ENCODE results near the gene KCNG2.
"Not testable (repeated sequence)": the region's sequence is repeated elsewhere in the genome, so short reads cannot be mapped to it uniquely, and the experiment has no call there.

KCNG2 gene

GRCh38 chr18:79877163-79878091, 79.7 kb downstream of the KCNG2 start:
- no peaks in the 10 kb centered on the region for H3K9me3 ChIP-seq (ENCODE audit: control insufficient read depth, low read length)
- no peak for DNase-seq
- H3K4me1 ChIP-seq (ENCODE audit: control insufficient read depth, insufficient read depth, low read length, poor library complexity, severe bottlenecking) = no peaks in the 10 kb centered on the region
- H3K27me3 ChIP-seq (replicated peaks; ENCODE audit: control insufficient read depth, insufficient read depth, low read length, poor library complexity, severe bottlenecking) = no peaks in the 10 kb centered on the region
- no peaks in the 10 kb centered on the region for H3K36me3 ChIP-seq (ENCODE audit: control insufficient read depth, insufficient read depth, low read length)
- no peak overlapping the region for H3K4me3 ChIP-seq (ENCODE audit: insufficient read depth, low read depth, low read length, poor library complexity, severe bottlenecking)
- no peak overlapping the region for H3K27ac ChIP-seq (ENCODE audit: insufficient read depth, low read length, poor library complexity, severe bottlenecking)

GRCh38 chr18:79878246-79878645, 80.5 kb downstream of the KCNG2 start:
- H3K4me1 ChIP-seq (ENCODE audit: control insufficient read depth, insufficient read depth, low read length, poor library complexity, severe bottlenecking); H3K27me3 ChIP-seq (replicated peaks; ENCODE audit: control insufficient read depth, insufficient read depth, low read length, poor library complexity, severe bottlenecking); H3K9me3 ChIP-seq (ENCODE audit: control insufficient read depth, low read length); H3K4me3 ChIP-seq (ENCODE audit: insufficient read depth, low read depth, low read length, poor library complexity, severe bottlenecking); H3K27ac ChIP-seq (ENCODE audit: insufficient read depth, low read length, poor library complexity, severe bottlenecking); H3K36me3 ChIP-seq (ENCODE audit: control insufficient read depth, insufficient read depth, low read length); DNase-seq: not testable (repeated sequence)

GRCh38 chr18:79878741-79879378, 81.1 kb downstream of the KCNG2 start:
- no peak overlapping the region for H3K27ac ChIP-seq (ENCODE audit: insufficient read depth, low read length, poor library complexity, severe bottlenecking)
- DNase-seq = no peak
- H3K36me3 ChIP-seq (ENCODE audit: control insufficient read depth, insufficient read depth, low read length) = no peaks in the 10 kb centered on the region
- no peak overlapping the region for H3K4me3 ChIP-seq (ENCODE audit: insufficient read depth, low read depth, low read length, poor library complexity, severe bottlenecking)
- H3K4me1 ChIP-seq (ENCODE audit: control insufficient read depth, insufficient read depth, low read length, poor library complexity, severe bottlenecking) = no peaks in the 10 kb centered on the region
- H3K9me3 ChIP-seq (ENCODE audit: control insufficient read depth, low read length) = no peaks in the 10 kb centered on the region
- no peaks in the 10 kb centered on the region for H3K27me3 ChIP-seq (replicated peaks; ENCODE audit: control insufficient read depth, insufficient read depth, low read length, poor library complexity, severe bottlenecking)

GRCh38 chr18:79879566-79879965, 81.8 kb downstream of the KCNG2 start:
- no peak for DNase-seq
- H3K9me3 ChIP-seq (ENCODE audit: control insufficient read depth, low read length) = no peaks in the 10 kb centered on the region
- no peaks in the 10 kb centered on the region for H3K36me3 ChIP-seq (ENCODE audit: control insufficient read depth, insufficient read depth, low read length)
- H3K4me1 ChIP-seq (ENCODE audit: control insufficient read depth, insufficient read depth, low read length, poor library complexity, severe bottlenecking) = no peaks in the 10 kb centered on the region
- no peak overlapping the region for H3K27ac ChIP-seq (ENCODE audit: insufficient read depth, low read length, poor library complexity, severe bottlenecking)
- no peak overlapping the region for H3K4me3 ChIP-seq (ENCODE audit: insufficient read depth, low read depth, low read length, poor library complexity, severe bottlenecking)
- no peaks in the 10 kb centered on the region for H3K27me3 ChIP-seq (replicated peaks; ENCODE audit: control insufficient read depth, insufficient read depth, low read length, poor library complexity, severe bottlenecking)

GRCh38 chr18:79881695-79882094, 84.0 kb downstream of the KCNG2 start:
- DNase-seq = no peak
- Histone ChIP-seq H3K27ac (ENCODE audit: insufficient read depth, low read length, poor library complexity, severe bottlenecking) (no peak overlapping the region), H3K9me3 (ENCODE audit: control insufficient read depth, low read length) (no peaks in the 10 kb centered on the region), H3K4me3 (ENCODE audit: insufficient read depth, low read depth, low read length, poor library complexity, severe bottlenecking) (no peak overlapping the region), H3K36me3 (ENCODE audit: control insufficient read depth, insufficient read depth, low read length) (no peaks in the 10 kb centered on the region), H3K27me3 (replicated peaks; ENCODE audit: control insufficient read depth, insufficient read depth, low read length, poor library complexity, severe bottlenecking) (no peaks in the 10 kb centered on the region), H3K4me1 (ENCODE audit: control insufficient read depth, insufficient read depth, low read length, poor library complexity, severe bottlenecking) (no peaks in the 10 kb centered on the region)

- Histone ChIP-seq H3K27ac (ENCODE audit: insufficient read depth, low read length, poor library complexity, severe bottlenecking) (no peak overlapping the region), H3K9me3 (ENCODE audit: control insufficient read depth, low read length) (no peaks in the 10 kb centered on the region), H3K36me3 (ENCODE audit: control insufficient read depth, insufficient read depth, low read length) (no peaks in the 10 kb centered on the region), H3K4me3 (ENCODE audit: insufficient read depth, low read depth, low read length, poor library complexity, severe bottlenecking) (no peak overlapping the region), H3K4me1 (ENCODE audit: control insufficient read depth, insufficient read depth, low read length, poor library complexity, severe bottlenecking) (no peaks in the 10 kb centered on the region), H3K27me3 (replicated peaks; ENCODE audit: control insufficient read depth, insufficient read depth, low read length, poor library complexity, severe bottlenecking) (no peaks in the 10 kb centered on the region)
- DNase-seq = no peak
Observed at GRCh38 chr18:79882522-79883241, 84.9 kb downstream of the KCNG2 start.

- Histone ChIP-seq H3K4me3 (ENCODE audit: insufficient read depth, low read depth, low read length, poor library complexity, severe bottlenecking) (no peak overlapping the region), H3K27ac (ENCODE audit: insufficient read depth, low read length, poor library complexity, severe bottlenecking) (no peak overlapping the region), H3K27me3 (replicated peaks; ENCODE audit: control insufficient read depth, insufficient read depth, low read length, poor library complexity, severe bottlenecking) (no peaks in the 10 kb centered on the region), H3K9me3 (ENCODE audit: control insufficient read depth, low read length) (no peaks in the 10 kb centered on the region), H3K36me3 (ENCODE audit: control insufficient read depth, insufficient read depth, low read length) (no peaks in the 10 kb centered on the region), H3K4me1 (ENCODE audit: control insufficient read depth, insufficient read depth, low read length, poor library complexity, severe bottlenecking) (no peaks in the 10 kb centered on the region)
- no peak for DNase-seq
Observed at GRCh38 chr18:79883461-79884293, 85.9 kb downstream of the KCNG2 start.

GRCh38 chr18:79884294-79884962, 86.7 kb downstream of the KCNG2 start:
- H3K4me1 ChIP-seq (ENCODE audit: control insufficient read depth, insufficient read depth, low read length, poor library complexity, severe bottlenecking) = no peaks in the 10 kb centered on the region
- H3K27ac ChIP-seq (ENCODE audit: insufficient read depth, low read length, poor library complexity, severe bottlenecking) = no peak overlapping the region
- H3K27me3 ChIP-seq (replicated peaks; ENCODE audit: control insufficient read depth, insufficient read depth, low read length, poor library complexity, severe bottlenecking) = no peaks in the 10 kb centered on the region
- H3K36me3 ChIP-seq (ENCODE audit: control insufficient read depth, insufficient read depth, low read length) = no peaks in the 10 kb centered on the region
- no peak overlapping the region for H3K4me3 ChIP-seq (ENCODE audit: insufficient read depth, low read depth, low read length, poor library complexity, severe bottlenecking)
- no peak for DNase-seq
- H3K9me3 ChIP-seq (ENCODE audit: control insufficient read depth, low read length) = no peaks in the 10 kb centered on the region

Data from effector memory CD4-positive, alpha-beta T cell (primary cell).